ENCODE results near the gene ADGRG1. TPM values are rescaled to one million over a fixed set of nuclear protein-coding genes. Genes with fewer than 3 reads are reported as not detected.

Gene ADGRG1
- total RNA-seq, 2 donors from 2014 or later = 53.7 to 61.6 TPM

DNA sequence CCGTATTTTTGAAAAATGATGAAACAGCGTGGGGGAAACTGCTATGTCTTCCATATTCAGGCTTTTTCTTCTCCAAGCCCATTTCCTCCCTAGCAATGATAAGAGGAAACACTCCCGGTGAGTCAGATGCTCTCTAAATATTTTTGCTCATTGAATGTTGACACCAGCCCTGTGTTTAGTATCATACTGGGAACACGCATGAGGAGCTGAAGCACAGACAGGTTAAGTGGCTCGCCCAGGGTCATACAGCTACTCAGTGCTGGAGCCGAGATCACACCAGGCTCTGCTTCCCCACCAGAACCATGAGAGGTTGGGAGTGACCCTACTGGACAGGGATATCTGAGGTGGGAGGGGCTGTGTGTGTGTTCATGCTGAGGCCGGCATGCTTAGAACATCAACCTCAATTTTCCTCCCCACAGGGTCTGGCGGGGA is 37.8 kb upstream of the ADGRG1 start:
- no peak for TF ChIP-seq POLR2A (IDR thresholded peaks at IDR 0.05)
- TF ChIP-seq, protein P1, sequence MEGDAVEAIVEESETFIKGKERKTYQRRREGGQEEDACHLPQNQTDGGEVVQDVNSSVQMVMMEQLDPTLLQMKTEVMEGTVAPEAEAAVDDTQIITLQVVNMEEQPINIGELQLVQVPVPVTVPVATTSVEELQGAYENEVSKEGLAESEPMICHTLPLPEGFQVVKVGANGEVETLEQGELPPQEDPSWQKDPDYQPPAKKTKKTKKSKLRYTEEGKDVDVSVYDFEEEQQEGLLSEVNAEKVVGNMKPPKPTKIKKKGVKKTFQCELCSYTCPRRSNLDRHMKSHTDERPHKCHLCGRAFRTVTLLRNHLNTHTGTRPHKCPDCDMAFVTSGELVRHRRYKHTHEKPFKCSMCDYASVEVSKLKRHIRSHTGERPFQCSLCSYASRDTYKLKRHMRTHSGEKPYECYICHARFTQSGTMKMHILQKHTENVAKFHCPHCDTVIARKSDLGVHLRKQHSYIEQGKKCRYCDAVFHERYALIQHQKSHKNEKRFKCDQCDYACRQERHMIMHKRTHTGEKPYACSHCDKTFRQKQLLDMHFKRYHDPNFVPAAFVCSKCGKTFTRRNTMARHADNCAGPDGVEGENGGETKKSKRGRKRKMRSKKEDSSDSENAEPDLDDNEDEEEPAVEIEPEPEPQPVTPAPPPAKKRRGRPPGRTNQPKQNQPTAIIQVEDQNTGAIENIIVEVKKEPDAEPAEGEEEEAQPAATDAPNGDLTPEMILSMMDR (IDR thresholded peaks at IDR 0.05) = no peak
- H3K4me3 ChIP-seq = no peak overlapping the region
- peak overlapping the region in 1 of 4 donors; percentile 25 for H3K27ac ChIP-seq
- H3K4me1 ChIP-seq = no peaks in the 10 kb centered on the region
- H3K9me3 ChIP-seq = no peaks in the 10 kb centered on the region
- no peaks in the 10 kb centered on the region for H3K36me3 ChIP-seq (replicated peaks in 1 of 2; ENCODE audit: insufficient read depth in 1 of 2, low read depth in 2 of 2)
- no peak for DNase-seq
- WGBS, 2 donors = 51 to 69% methylated on average over 4 to 8 of the region's 8 CpGs
- H3K27me3 ChIP-seq = no peaks in the 10 kb centered on the region
- intact Hi-C loops (cut with DNase I) = loop anchor here (5.0 kb wide), 2 partner anchors 57 to 127 kb away; no protein-coding TSS in a partner anchor
- peak; percentile 3 for ATAC-seq

DNA sequence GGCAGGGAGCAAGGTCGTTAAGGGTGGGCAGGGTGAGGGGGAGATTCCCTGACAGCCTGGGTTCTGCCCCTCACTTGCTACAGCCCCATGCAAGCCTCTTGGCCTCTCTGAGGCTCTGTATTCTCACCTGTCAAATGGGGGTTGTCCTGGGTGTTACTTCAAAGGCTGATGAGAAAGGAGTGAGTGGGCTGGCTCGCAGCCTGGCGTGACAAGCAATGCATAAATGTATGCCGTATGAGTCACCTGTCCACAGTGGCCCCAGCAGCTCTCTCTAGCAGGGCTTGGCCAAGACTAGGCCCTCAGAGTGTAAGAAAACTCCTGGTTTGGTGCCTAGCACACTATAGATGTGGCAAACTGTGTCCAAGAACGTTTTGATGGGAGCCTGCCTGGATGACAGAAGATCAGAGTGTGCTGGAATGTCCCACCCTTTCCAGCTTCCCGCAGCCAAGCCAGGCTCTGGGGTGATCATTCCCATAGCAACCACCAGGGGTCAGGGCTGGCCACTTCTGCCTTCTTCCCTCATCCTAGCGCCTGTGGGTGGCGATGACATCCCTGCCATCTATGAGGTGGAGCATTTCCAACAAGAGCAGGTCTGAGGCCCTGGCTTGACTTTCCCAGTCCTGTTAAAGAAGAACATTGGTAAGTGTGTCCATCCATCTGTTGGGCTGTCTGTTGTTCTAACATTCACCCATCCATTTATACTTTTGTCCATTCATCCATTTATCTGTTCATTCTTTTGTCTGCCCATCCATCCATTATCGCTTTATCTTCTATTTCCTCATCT is 37.2 kb upstream of the ADGRG1 start:
- H3K9me3 ChIP-seq = no peaks in the 10 kb centered on the region
- H3K36me3 ChIP-seq (replicated peaks in 1 of 2; ENCODE audit: insufficient read depth in 1 of 2, low read depth in 2 of 2) = no peaks in the 10 kb centered on the region
- DNase-seq (peak; percentile 77 to 83 (median 79)), ATAC-seq (peak; percentile 92)
- no peaks in the 10 kb centered on the region for H3K27me3 ChIP-seq
- H3K4me1 ChIP-seq = no peaks in the 10 kb centered on the region
- WGBS, 2 donors = 15 to 19% methylated on average over 5 to 9 of the region's 9 CpGs
- no peak for TF ChIP-seq POLR2A (IDR thresholded peaks at IDR 0.05)
- TF ChIP-seq, protein P1 (IDR thresholded peaks at IDR 0.05) = peak; percentile 72 to 96 (median 91)
- no peak overlapping the region for H3K4me3 ChIP-seq
- peak overlapping the region in 1 of 4 donors; percentile 25 for H3K27ac ChIP-seq
- intact Hi-C loops (cut with DNase I) = loop anchor here (5.0 kb wide), 2 partner anchors 56 to 126 kb away; no protein-coding TSS in a partner anchor

DNA sequence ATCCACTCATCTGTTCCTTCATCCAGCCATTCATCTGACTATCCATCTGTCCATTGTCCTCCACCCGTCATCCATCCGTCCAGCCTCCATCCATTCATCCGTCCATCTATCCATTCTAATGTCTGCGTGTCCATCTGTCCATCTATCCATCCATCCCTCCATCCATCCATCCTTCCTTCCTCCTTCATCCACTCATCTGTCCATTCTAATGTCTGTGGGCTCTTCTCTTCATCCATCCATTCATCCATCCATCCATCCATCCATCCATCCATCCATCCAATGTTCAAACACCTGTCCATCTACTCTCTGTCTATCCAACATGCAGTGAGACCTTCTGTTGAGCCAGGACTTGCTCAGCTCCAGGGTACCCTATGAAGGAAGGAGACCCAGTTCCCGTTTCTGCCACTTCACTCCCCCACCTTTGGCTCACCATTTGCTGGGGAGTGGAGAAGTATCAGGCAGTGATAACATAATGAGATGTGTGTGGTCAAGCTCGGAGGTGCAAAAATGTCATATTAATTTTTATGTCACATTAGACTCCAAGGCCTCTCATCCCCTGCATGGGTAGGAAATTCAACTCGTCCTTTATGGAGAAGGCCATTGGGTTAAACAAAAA is 36.5 kb upstream of the ADGRG1 start:
- ATAC-seq (no peak), DNase-seq (no peak)
- H3K36me3 ChIP-seq (replicated peaks in 1 of 2; ENCODE audit: insufficient read depth in 1 of 2, low read depth in 2 of 2) = no peaks in the 10 kb centered on the region
- intact Hi-C loops (cut with DNase I) = loop anchor here (5.0 kb wide), 2 partner anchors 55 to 125 kb away; no protein-coding TSS in a partner anchor
- no peak overlapping the region for H3K27ac ChIP-seq
- no peaks in the 10 kb centered on the region for H3K4me1 ChIP-seq
- WGBS, 2 donors = 62 to 71% methylated on average over 7 of the region's 7 CpGs
- TF ChIP-seq, protein P1 (IDR thresholded peaks at IDR 0.05) = no peak
- no peak for TF ChIP-seq POLR2A (IDR thresholded peaks at IDR 0.05)
- no peaks in the 10 kb centered on the region for H3K9me3 ChIP-seq
- H3K27me3 ChIP-seq = no peaks in the 10 kb centered on the region
- no peak overlapping the region for H3K4me3 ChIP-seq

DNA sequence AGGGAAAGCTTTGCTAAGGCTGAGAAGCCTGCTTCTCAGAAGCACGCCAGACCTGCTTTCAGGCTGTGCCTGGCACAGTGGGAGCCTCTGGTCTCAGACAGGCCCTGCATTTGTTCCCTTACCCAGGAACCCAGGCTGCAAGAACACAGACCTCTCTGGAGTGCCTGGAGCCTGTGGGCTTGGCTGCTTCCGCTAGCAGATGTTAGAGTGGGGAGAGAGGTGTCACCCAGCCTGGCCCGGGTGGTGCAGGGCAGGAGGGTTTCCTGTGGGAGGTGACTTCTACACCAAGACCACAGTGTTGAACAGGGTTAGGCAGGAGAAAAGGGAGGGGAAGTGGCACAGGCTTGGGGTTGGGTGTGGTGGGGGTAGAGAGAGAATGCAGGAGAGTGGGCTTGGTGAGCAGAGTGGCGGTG is 35.8 kb upstream of the ADGRG1 start:
- intact Hi-C loops (cut with DNase I) = loop anchor here (5.0 kb wide), 2 partner anchors 55 to 125 kb away; no protein-coding TSS in a partner anchor
- Histone ChIP-seq H3K27me3 (no peaks in the 10 kb centered on the region), H3K4me1 (no peaks in the 10 kb centered on the region), H3K4me3 (no peak overlapping the region), H3K27ac (no peak overlapping the region), H3K36me3 (replicated peaks in 1 of 2; ENCODE audit: insufficient read depth in 1 of 2, low read depth in 2 of 2) (no peaks in the 10 kb centered on the region), H3K9me3 (no peaks in the 10 kb centered on the region)
- 19 to 54% methylated on average over 2 to 4 of the region's 4 CpGs for WGBS, 2 donors
- DNase-seq (peak in 1 of 4 donors; percentile 35), ATAC-seq (no peak)
- TF ChIP-seq, protein P1 (IDR thresholded peaks at IDR 0.05) = no peak
- TF ChIP-seq POLR2A (IDR thresholded peaks at IDR 0.05) = no peak
